Neural progenitor cell (in vitro differentiated cells): ENCODE results near the gene SLC22A5. TPM values are rescaled to one million over a fixed set of nuclear protein-coding genes. Genes with fewer than 3 reads are reported as not detected.

ENCODE experiments used
- DNase-seq: peaks from one replicate; pipeline ENCODE4 v3.0.0-alpha.2; 2016; ENCODE audit warnings: low spot score
- H2AFZ ChIP-seq: fragments of 200-600 bp; sonication (generic); replicated peaks from 2 replicates; pipeline ENCODE4 v1.6.1; 2016; ENCODE audit warnings: antibody characterized with exemption
- H3F3A ChIP-seq: fragments of 200-600 bp; sonication (generic); 2 replicates; pipeline ENCODE4 v1.6.1; 2016; ENCODE audit warnings: antibody characterized with exemption, low read depth
- H3K27ac ChIP-seq: fragments of 200-600 bp; sonication (generic); 2 replicates; pipeline ENCODE4 v1.5.1; 2016; ENCODE audit warnings: mild to moderate bottlenecking
- H3K27me3 ChIP-seq: fragments of 200-600 bp; sonication (generic); 2 replicates; pipeline ENCODE4 v1.6.1; 2016; ENCODE audit warnings: mild to moderate bottlenecking, moderate library complexity
- H3K36me3 ChIP-seq: fragments of 200-600 bp; sonication (generic); 2 replicates; pipeline ENCODE4 v1.5.1; 2016
- H3K4me1 ChIP-seq: fragments of 200-600 bp; sonication (generic); 2 replicates; pipeline ENCODE4 v1.6.1; 2016; ENCODE audit warnings: mixed run types
- H3K4me2 ChIP-seq: fragments of 200-600 bp; sonication (generic); 2 replicates; pipeline ENCODE4 v1.6.1; 2016
- H3K4me3 ChIP-seq: fragments of 200-600 bp; sonication (generic); 2 replicates; pipeline ENCODE4 v1.5.1; 2016
- H3K79me2 ChIP-seq: fragments of 200-600 bp; sonication (generic); 2 replicates; pipeline ENCODE4 v1.6.1; 2016; ENCODE audit warnings: low read depth
- H3K9ac ChIP-seq: fragments of 200-600 bp; sonication (generic); 2 replicates; pipeline ENCODE4 v1.6.1; 2016
- H3K9me3 ChIP-seq: fragments of 200-600 bp; sonication (generic); 2 replicates; pipeline ENCODE4 v1.5.1; 2016; ENCODE audit warnings: low read depth
- H4K20me1 ChIP-seq: fragments of 200-600 bp; sonication (generic); 2 replicates; pipeline ENCODE4 v1.6.1; 2016; ENCODE audit warnings: low read depth
- H3K27ac Mint-ChIP-seq: 3 replicates; pipeline ENCODE4 v1.8.0; 2021; ENCODE audit warnings: mixed read lengths
- H3K27me3 Mint-ChIP-seq: 2 replicates; pipeline ENCODE4 v1.8.0; 2022; ENCODE audit warnings: low read depth, mild to moderate bottlenecking, inconsistent platforms, moderate library complexity, mixed read lengths; ENCODE audit not compliant: insufficient read depth
- H3K36me3 Mint-ChIP-seq: 3 replicates; pipeline ENCODE4 v1.8.0; 2021; ENCODE audit warnings: mixed read lengths
- H3K4me1 Mint-ChIP-seq: 3 replicates; pipeline ENCODE4 v1.8.0; 2021; ENCODE audit warnings: mixed read lengths
- H3K4me3 Mint-ChIP-seq: 3 replicates; pipeline ENCODE4 v1.8.0; 2021; ENCODE audit warnings: mild to moderate bottlenecking, moderate library complexity, mixed read lengths
- H3K9me3 Mint-ChIP-seq: 3 replicates; pipeline ENCODE4 v1.8.0; 2020; ENCODE audit warnings: mixed read lengths
- EZH2 ChIP-seq: fragments of 200-600 bp; sonication (generic); IDR thresholded peaks from 2 replicates; pipeline ENCODE4 v1.6.1; 2017; ENCODE audit warnings: antibody characterized with exemption, mild to moderate bottlenecking, moderate library complexity
- EZH2phosphoT487 ChIP-seq: fragments of 200-600 bp; sonication (generic); IDR thresholded peaks from 2 replicates; pipeline ENCODE4 v1.6.1; 2017; ENCODE audit warnings: antibody characterized with exemption
- total RNA-seq: library from RNA; depleted of rRNA; stranded (reverse); fragments of >200 nt; gene quantifications from 2 replicates; pipeline ENCODE4 v1.2.3, GENCODE V29; 2015; ENCODE audit warnings: low replicate concordance
- TF ChIP-seq, protein P1 (sequence below): fragments of 200-600 bp; sonication (generic); IDR thresholded peaks from 2 replicates; pipeline ENCODE4 v1.5.1; 2017; ENCODE audit warnings: antibody characterized with exemption, mild to moderate bottlenecking

Gene SLC22A5
- total RNA-seq, 1 donor from 2014 or later = 3.1 TPM

DNA sequence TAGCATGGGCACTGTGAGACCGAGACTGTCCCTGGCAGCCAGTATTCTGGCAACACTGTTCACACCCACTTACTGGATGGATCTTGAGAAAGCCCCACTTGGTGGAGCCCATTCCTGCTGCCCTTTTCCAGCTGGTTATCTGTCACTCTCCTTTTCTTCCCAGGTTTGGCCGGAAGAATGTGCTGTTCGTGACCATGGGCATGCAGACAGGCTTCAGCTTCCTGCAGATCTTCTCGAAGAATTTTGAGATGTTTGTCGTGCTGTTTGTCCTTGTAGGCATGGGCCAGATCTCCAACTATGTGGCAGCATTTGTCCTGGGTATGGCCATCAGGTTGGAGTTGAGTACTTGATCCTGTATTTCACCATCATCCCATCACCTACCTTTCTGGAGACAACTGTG lies 14.5 kb downstream of the SLC22A5 start:
- TF ChIP-seq EZH2 (no peak), EZH2phosphoT487 (no peak)
- TF ChIP-seq, protein P1, sequence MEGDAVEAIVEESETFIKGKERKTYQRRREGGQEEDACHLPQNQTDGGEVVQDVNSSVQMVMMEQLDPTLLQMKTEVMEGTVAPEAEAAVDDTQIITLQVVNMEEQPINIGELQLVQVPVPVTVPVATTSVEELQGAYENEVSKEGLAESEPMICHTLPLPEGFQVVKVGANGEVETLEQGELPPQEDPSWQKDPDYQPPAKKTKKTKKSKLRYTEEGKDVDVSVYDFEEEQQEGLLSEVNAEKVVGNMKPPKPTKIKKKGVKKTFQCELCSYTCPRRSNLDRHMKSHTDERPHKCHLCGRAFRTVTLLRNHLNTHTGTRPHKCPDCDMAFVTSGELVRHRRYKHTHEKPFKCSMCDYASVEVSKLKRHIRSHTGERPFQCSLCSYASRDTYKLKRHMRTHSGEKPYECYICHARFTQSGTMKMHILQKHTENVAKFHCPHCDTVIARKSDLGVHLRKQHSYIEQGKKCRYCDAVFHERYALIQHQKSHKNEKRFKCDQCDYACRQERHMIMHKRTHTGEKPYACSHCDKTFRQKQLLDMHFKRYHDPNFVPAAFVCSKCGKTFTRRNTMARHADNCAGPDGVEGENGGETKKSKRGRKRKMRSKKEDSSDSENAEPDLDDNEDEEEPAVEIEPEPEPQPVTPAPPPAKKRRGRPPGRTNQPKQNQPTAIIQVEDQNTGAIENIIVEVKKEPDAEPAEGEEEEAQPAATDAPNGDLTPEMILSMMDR = no peak
- H3K36me3 Mint-ChIP-seq = no peaks in the 10 kb centered on the region

DNA sequence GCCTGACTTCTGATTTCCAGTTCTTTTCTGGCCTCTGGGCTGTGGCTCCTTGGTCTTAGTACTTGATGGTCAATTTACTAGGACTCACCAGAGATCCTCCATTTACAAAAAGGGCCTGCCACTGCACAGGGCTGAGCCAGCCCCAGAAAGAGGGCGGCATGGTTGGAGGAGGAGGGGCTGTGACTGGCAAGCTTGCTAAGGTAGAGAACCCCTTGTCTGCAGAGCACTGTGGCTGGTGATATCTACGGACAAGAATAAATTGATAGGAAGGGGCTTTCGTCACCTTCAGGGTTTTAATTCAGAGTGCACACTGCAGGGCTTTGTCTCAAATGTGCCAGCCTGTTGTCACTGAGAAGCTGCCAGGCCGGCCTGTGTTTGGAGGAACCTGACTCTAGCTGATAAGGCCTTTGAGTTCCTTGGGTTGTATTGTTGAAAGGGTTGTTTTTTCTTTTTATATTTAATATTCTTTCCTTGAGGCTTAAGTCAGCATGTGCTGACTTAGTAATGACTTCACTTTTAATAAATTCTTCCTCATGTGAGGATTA lies 15.1 kb downstream of the SLC22A5 start:
- Histone ChIP-seq H3K9ac (no peak overlapping the region), H3K4me3 (no peak overlapping the region), H3K36me3 (no peaks in the 10 kb centered on the region), H3K79me2 (no peaks in the 10 kb centered on the region), H3K27ac (no peak overlapping the region), H3K4me1 (no peaks in the 10 kb centered on the region), H3K4me2 (no peak overlapping the region), H3K9me3 (no peaks in the 10 kb centered on the region), H4K20me1 (no peaks in the 10 kb centered on the region), H2AFZ (no peak overlapping the region), H3F3A (no peaks in the 10 kb centered on the region), H3K27me3 (no peaks in the 10 kb centered on the region)
- Mint-ChIP-seq H3K4me1 (peaks cover 4% of the 10 kb centered on the region), H3K36me3 (no peaks in the 10 kb centered on the region), H3K9me3 (no peaks in the 10 kb centered on the region), H3K4me3 (no peak overlapping the region), H3K27ac (no peak overlapping the region), H3K27me3 (peaks cover 7% of the 10 kb centered on the region)
- TF ChIP-seq, protein P1 = no peak
- no peak for TF ChIP-seq EZH2phosphoT487
- TF ChIP-seq EZH2 = no peak
- no peak for DNase-seq

More for the DNA sequence above, 14.5 kb downstream of the SLC22A5 start:
- no peaks in the 10 kb centered on the region for H3K79me2 ChIP-seq
- no peaks in the 10 kb centered on the region for H3K9me3 ChIP-seq
- no peaks in the 10 kb centered on the region for H3K4me1 ChIP-seq
- H3K27me3 ChIP-seq = no peaks in the 10 kb centered on the region
- H2AFZ ChIP-seq = no peak overlapping the region
- no peak overlapping the region for H3K9ac ChIP-seq
- no peaks in the 10 kb centered on the region for H4K20me1 ChIP-seq
- no peak overlapping the region for H3K27ac ChIP-seq
- no peaks in the 10 kb centered on the region for H3K36me3 ChIP-seq
- H3K4me2 ChIP-seq = no peak overlapping the region
- no peak overlapping the region for H3K4me3 ChIP-seq
- DNase-seq = no peak
- peaks cover 4% of the 10 kb centered on the region for H3K4me1 Mint-ChIP-seq
- H3K9me3 Mint-ChIP-seq = no peaks in the 10 kb centered on the region
- H3F3A ChIP-seq = no peaks in the 10 kb centered on the region
- H3K4me3 Mint-ChIP-seq = no peak overlapping the region
- no peak overlapping the region for H3K27ac Mint-ChIP-seq
- H3K27me3 Mint-ChIP-seq = peaks cover 5% of the 10 kb centered on the region

DNA sequence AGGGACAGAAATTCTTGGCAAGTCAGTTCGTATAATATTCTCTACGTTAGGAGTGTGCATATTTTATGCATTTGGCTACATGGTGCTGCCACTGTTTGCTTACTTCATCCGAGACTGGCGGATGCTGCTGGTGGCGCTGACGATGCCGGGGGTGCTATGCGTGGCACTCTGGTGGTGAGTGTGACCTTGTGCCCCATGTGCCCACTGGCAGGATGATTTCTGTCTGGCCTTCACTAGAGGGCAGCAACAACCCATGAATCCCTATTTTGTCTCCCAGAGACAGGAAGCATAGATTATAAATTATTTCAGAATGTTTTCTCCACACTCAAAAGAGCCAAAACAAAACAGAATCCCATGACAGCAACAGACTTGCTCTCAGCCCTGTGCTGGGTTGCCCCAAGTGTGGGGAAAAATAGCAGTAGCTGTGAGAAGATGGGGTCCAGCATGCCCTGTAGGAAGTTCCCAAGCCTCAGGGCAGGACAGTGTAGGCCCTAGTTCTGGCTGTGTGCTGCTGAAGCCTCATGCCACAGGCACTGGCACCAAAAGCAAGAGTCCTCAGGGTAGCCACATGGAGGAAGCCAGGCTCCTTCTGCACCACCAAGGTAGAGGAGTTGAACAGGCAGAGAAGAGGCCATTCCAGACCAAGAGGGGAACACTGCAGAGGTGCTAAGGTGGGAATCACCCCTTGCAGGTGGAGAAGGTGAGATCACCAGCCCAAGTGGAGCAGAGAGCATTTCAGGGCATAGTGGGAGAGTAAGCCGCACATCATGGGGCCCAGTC lies 16.0 kb downstream of the SLC22A5 start:
- peak; percentile 50 for DNase-seq
- no peaks in the 10 kb centered on the region for H3F3A ChIP-seq
- H3K4me2 ChIP-seq = no peak overlapping the region
- Mint-ChIP-seq H3K27me3 (peaks cover 7% of the 10 kb centered on the region), H3K4me1 (peaks cover 4% of the 10 kb centered on the region), H3K4me3 (no peak overlapping the region), H3K36me3 (no peaks in the 10 kb centered on the region), H3K27ac (no peak overlapping the region), H3K9me3 (no peaks in the 10 kb centered on the region)
- H3K36me3 ChIP-seq = no peaks in the 10 kb centered on the region
- no peaks in the 10 kb centered on the region for H3K27me3 ChIP-seq
- no peak overlapping the region for H3K9ac ChIP-seq
- H3K9me3 ChIP-seq = no peaks in the 10 kb centered on the region
- no peaks in the 10 kb centered on the region for H3K79me2 ChIP-seq
- TF ChIP-seq EZH2 = no peak
- TF ChIP-seq, protein P1 = peak; percentile 62
- H3K27ac ChIP-seq = no peak overlapping the region
- no peak overlapping the region for H2AFZ ChIP-seq
- no peak overlapping the region for H3K4me3 ChIP-seq
- H3K4me1 ChIP-seq = no peaks in the 10 kb centered on the region
- no peaks in the 10 kb centered on the region for H4K20me1 ChIP-seq
